GM18868 (cell line): Measurements from ENCODE around the gene ACAP2.
A peak's percentile ranks its signal among the peaks of the same experiment; 100 is the strongest.

Source experiments
- ATAC-seq: cut with Tn5 transposase; IDR thresholded peaks from one replicate; pipeline ENCODE4 v1.9.1; 2021; ENCODE audit warnings: mild to moderate bottlenecking, moderate library complexity; ENCODE audit not compliant: unreplicated experiment

ACAP2 gene

GRCh38 chr3:195263193-195263924 lies 179.5 kb downstream of the ACAP2 start:
- ATAC-seq, result no peak

GRCh38 chr3:195261925-195262324 lies 180.9 kb downstream of the ACAP2 start:
- no peak for ATAC-seq

DNA sequence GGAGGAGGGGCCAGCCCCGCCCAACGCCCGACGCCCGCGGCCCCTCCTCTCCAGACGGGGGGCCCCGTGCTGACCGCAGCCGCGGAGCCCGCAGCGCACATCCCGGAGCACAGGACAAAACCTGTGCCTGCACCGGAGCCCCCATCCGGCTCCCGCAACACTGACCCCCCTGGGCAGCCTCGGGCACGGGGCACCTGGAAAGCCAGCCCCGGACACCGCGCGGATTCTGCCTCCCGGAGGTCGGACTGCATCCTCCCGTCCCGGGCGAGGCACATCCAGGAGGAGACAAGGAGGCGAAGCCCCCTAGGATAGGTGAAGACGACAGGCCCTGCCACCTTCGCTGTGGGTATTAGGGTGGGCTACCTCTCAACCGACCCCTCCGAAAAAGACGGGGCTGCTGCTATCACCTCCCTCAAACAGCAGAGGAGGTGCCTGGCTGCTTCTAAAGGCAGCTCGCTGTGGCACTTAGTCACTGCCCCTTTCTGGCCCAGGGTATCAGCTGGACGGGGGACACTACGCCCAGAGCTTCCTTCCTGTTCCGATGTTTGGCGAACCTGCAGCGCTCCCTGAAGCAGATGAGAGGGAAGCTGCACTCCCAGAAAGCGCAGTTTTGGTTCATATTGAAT lies 182.4 kb downstream of the ACAP2 start:
- ATAC-seq, result no peak

DNA sequence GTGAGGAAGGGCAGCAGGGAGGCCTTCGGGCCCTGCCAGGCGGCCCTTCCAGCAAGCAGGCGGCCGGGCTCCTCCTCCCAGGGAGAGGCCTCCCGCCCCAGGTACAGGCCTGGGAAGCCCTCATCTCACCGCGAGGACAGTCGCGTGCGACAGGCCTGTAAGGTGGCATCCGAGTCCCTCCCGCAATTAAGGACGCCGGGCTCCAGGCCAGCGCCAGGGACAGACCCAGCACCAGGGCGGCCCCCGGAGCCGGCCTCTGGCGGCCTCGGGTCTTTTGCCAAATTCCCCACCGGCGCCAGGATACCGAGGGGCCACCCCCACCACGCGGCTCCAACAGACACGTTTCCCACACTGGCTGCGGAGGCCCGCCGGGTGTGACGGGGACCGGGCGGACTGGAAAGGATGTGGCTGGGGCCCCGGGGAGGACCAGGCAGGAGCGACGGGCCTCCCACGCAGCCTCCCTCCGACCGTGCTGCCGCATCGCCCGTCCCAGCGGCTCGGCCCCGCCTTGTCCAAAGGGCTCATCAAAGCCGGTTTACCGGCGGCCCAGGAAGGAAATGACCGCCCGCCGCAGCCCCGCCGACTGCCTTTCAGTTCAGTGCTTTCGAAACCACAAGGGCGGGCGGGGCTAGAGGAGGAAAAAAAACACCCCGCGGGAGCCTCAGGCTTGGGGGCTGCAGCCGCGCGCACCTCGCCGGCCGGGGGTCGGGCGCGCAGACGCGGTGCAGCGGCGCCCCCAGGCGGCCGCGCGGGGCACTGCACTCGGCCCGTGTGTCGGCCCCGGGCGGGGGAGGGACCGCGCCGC lies 183.1 kb downstream of the ACAP2 start:
- peak; percentile 76 for ATAC-seq

- ATAC-seq, result peak; percentile 3
Observed at GRCh38 chr3:195259154-195259474, 183.7 kb downstream of the ACAP2 start.

GRCh38 chr3:195258449-195259153 lies 184.2 kb downstream of the ACAP2 start:
- ATAC-seq, result no peak

- no peak for ATAC-seq
Observed at GRCh38 chr3:195257454-195258448, 185.1 kb downstream of the ACAP2 start.

- ATAC-seq, result no peak
Observed at GRCh38 chr3:195256639-195257453, 186.0 kb downstream of the ACAP2 start.

DNA sequence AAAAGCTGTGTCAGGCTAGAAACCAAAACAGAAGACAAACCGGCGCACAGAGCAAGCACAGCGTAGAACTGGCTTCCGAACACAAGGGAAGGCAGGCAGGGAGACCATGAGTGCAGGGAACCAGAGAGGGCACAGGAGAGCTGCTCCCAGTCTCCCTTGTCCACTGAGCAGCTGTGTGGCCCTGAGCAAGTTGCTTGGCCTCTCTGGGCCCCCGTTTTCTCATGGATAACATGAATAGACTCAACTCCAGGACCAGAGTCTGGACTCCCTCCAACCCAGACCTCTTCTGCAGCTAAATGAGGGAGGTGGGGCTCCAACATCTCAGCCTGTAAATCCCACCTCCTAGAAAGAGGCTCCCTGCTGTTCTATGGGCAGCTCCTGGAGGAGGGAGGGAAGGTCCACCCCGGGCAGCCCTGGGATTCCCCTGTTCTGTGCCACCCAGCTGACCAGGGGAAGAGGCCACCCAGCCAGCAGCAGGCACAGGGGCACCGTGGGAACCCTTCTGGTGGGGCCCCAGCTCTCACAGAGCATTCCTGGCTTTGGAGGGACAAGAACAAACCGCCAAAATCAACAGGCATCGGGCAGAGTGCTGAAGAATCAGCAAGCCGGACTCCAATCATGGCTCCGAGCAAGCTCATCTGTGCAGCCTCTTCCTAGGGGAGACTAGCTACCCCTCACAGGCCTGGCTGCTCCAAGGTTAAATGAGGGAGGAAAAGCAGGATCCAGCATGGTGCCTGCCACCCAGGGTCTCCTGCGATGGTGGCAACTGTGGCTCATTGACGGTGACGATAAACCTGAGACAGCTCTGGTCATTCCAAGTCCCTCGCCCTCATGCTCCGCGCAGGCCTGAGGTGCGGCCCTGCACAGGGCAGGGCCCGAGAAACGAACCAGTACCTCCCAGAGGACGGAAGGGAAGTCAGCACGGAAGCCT lies 187.0 kb downstream of the ACAP2 start:
- no peak for ATAC-seq

GRCh38 chr3:195255176-195255500 lies 187.7 kb downstream of the ACAP2 start:
- no peak for ATAC-seq

DNA sequence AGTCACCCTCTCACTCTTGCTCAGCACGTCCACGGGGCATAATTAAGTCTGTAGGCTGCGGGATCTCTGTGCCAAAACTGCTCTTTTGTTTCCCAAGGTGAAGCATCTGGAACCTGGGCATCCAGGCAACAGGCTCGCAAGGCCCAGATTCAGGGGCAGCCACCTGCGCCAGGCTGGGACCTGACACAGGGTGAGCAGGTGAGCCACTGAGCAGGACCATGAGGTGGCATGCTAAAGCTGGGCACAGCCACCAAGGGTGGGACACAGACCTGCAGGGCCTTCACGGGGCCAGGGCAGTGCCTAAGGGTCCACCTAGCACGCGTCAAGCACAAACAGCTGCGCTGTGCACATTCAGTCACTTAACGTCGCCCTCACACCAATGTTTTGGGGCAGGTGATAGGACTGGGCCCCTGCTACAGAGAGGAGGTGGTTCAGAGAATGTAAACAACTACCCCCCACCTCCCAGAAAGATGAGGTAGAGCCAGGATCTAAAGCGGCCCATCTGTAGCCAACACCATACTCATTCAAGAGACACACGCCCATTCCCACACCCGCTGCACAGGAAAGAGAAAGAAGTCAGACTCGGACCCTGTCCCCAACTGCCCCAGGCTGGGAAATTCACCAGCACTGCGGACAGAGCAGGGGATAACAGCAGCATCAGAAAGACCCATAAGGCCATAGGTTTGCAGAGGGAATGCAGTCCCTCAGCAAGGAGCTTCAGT lies 188.2 kb downstream of the ACAP2 start:
- no peak for ATAC-seq

- no peak for ATAC-seq
Observed at GRCh38 chr3:195253923-195254432, 188.8 kb downstream of the ACAP2 start.

GRCh38 chr3:195251336-195252065 lies 191.3 kb downstream of the ACAP2 start:
- no peak for ATAC-seq

- ATAC-seq, result no peak
Observed at GRCh38 chr3:195250473-195251251, 192.2 kb downstream of the ACAP2 start.

DNA sequence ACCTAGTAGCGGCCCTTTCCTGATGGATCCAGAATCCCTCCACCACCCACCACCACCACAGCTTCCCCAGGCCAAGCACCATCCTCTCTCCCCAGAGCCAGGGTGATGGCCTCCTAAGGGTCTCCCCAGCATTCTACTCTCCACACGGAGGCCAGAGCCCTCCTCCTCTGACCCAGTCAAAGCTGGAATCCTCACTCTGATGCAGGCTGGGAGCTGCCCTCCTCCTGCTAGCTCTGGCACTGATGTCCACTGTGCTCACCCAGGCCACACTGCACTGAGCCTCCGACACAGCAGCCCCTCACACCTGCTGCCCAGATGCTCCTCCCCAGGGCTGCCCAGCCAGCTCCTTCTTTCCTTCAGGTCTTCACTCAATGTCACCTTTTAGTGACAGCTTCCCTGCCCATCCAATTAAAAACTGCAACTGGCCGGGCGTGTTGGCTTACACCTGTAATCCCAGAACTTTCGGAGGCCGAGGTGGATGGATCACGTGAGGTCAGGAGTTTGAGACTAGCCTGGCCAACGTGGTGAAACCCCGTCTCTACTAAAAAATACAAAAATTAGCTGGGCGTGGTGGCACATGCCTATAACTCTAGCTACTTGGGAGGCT lies 192.9 kb downstream of the ACAP2 start:
- ATAC-seq, result no peak
